CD4-positive, alpha-beta T cell treated with Interleukin-15 for 1 hour (primary cell): Measurements from ENCODE around the gene PER2.
A peak's percentile ranks its signal among the peaks of the same experiment; 100 is the strongest.

Source experiments
- DNase-seq: peaks from one replicate; pipeline ENCODE4 v3.0.0-alpha.2; 2020

PER2 gene

DNA sequence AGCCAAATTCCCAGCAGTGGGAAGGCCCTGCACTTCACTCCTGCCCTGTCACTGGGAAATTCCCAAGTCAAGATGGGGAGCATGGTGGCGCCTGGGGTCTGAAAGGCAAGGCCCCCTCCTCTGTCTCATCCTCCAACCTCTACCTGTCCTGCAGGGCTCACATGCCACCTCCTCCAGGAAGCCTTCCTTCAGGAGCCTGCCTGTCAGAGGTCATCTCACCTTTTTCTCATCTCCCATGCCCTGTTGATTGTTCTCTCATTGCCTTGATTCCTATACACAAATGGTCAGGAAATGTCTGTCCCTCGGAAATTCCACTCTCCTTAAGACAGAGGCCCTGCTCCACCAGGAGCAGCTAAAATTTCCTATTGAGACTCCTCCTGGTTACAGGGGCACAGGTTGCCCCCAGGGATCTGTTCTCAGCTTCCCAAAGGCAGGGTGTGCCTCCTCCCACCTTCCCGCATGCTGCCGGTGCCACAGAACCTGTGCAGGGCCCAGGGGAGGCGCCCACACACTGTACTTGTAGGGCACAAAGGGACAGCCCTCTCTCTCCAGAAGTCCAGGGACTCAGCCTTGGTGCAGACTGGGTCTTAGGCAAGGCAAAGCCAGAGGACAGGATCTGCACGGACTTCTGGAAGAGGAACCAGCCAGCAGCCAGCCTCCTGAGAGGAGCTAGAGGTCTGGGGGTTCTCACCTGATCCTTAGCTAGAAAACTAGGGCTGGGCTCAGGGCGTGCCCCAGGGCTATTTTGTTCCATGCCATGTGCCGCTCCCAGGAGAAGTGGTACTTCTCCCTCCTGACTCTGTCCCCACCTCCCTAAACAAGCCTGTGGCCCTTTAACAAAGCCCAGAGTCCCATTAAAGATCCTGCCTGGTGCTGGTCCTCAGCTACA lies 61.5 kb downstream of the PER2 start:
- DNase-seq, result no peak

DNA sequence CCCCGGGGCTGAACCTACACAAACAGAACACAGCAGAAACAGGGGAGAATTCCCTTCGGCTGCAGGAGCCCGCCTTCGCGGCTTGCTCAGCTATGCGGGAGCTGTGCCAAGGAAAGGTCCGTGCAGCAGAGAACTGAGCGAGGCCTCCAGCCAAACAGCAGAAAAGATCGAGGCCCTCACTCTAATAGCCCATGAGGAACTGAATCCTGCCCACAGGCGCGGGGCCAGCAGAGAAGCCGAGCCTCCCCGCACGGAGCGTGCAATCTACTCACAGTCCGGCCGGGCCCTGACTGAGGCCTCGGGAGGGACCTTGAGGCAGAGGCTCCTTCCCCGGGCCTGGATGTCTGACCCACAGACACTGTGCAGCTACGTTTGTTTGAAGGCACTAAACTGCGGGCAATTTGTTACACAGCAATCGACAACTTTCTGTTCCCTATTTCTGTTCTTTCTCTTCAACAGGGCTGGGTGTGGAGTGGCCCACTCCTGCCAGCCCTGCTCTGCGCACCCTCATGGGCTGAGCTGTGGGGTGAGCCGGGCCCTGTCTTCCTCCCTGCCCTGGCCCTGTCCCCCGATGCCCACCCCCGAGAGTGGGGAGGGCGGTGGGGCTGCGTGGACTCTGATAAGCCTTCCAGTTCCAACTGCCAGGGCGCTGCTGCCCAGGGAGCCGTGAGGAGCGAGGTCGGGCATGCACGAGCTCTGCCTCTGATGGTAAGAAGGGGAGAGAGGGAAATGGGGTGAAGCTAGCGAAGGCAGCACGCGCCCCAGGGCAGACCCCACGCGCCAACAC lies 62.3 kb downstream of the PER2 start:
- no peak for DNase-seq

DNA sequence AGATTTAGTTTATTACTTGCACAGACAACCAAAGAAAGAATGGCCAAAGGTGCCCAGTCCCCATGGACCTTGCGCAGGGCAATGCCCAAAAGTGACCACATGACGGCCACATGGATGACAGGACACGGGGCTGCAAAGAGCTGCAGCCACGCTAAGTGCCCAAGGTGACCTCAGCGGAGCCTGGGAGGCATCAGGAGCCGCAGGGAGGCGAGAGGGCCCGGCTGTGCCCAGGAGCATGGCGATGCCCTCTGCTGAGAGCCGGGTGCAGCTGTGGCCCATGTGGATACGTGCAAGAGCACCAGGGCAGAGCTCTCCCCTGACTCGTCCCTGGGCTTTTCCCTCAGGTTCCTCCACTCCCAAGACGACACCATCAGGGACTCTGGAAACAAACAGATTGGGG lies 63.3 kb downstream of the PER2 start:
- no peak for DNase-seq

DNA sequence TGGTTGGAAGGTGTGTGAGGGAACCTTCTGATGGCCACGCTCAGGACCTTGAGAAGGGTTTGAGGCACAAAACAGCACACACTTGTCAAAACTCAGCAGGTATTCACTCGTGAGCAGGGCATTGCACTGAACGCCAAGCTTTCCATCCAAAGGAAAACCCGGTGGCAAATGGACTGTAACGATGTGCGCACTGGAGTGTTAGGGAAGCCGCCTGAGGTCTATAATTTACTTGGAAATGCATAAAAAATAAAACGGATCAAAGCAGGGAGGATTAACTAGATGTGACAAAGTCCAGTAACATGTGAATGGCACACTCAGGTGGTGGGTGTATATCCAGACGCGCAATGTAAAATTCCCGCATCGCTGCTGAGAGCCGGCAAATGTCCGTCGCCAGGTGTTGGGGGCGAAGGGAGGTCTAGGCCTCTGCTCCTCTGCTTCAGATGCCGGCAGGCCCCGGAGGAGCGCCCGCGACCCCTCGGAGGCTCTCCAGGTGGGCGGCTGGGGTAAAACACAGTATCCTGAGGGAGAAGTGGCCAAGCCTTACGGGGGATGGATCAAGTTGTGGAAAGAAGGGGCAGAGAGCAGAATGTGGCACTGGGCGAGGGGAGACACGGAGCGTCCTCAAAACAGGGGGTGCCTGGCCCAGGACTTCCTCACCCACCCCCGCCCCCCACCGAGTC lies 63.9 kb downstream of the PER2 start:
- DNase-seq, result no peak

DNA sequence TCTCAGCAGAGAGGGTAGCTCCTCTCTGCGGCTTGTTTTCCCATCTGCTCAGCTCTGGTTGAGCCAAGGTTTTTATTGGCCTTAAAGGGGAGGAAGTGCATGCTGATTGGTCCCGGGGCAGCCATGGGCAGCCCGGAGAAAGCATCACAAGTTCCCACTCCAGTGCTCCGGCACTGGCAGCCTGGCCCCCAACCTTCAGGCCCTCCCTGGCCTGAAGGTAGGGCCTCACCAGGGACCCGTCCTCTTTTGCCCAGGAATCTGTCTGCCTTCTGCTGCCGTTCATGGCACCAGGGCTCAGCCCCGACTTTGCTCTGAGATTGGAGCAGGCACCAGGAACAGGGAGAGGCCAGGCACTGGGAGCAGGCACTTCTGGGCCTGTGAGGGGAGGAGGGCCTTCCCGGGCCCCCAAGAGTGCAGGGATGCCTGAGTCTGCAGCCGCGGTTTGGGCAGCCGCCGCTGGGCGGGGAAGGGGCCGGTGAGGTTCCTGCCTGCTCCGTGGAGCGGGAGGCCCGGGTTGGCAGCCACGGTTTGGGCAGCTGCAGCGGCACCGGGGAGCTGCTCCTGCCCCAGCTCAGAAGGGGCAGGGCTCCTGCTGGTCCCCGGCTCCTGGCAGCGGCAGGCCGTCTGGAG lies 67.4 kb downstream of the PER2 start:
- DNase-seq, result no peak

DNA sequence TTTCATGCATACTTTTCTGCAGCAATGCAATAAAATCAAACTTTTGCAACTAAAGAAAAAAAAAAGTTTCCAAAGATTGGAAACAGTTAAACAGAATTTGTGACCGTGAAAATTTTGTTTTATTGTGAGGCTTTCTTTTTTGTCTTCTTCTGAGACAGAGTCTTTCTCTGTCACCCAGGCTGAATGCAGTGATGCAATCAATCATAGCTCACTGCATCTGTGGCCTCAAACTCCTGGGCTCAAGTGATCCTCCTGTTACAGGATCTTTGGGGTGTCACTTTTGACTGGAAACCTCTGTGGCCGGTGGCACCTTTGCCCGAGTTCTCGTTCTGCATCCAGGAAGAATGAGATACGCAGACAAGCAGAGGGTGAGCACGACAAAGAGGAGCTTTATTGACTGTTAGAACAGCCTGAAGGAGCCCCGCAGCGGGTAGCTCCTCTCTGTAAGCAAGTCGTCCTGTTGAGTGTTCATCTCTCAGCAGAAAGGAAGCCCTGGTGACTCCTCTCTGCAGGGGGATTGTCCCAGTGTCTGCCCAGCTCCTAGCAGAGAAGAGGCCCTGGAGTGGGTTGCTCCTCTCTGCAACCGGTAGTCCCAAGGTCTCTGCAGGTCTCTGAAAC lies 68.0 kb downstream of the PER2 start:
- DNase-seq, result no peak

DNA sequence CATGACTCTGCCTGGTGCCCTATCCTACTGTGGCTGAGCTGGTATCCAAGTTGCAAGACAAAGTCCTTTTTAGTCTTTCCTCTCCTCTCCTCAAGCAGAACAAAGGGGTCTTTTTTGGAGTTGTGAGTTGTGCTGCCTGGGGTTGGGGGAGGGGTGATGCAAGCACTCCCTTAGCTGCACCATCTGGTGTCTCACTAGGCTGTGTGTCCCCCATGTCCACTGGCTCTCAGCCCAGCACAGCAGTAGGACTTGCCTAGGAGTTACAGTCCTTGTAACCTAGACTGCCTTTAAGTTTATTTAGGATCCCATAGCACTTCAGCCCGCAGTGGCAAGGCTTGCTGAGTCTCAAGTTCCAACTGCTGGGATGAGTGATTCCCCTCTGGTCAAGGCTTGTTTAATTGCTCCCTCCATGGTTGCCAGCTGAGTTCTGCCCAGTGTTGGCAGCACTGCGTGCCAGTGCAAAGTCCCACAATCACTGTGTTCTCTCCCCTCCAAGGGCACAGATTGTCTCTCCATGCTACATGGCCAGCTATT lies 71.7 kb downstream of the PER2 start:
- no peak for DNase-seq

DNA sequence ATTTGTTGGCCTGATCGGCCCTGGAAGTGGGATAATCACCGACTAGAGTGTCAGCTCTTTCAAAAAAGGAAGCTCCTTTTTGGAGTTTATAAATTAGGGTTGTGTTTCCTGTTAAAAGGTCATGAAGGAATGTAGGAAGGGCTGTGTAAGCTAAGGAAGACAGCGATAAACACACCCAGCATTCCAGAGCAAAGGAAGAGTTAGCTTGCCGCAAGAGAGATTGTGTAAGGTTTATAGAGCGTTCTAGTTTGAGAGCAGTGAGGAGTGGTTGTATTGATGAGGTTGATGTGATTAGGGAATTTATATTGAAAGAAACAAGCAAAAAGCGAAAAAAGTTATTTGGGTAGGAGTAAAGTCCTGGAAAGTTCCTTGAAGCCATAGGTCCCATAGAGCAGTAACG lies 81.4 kb downstream of the PER2 start:
- no peak for DNase-seq

DNA sequence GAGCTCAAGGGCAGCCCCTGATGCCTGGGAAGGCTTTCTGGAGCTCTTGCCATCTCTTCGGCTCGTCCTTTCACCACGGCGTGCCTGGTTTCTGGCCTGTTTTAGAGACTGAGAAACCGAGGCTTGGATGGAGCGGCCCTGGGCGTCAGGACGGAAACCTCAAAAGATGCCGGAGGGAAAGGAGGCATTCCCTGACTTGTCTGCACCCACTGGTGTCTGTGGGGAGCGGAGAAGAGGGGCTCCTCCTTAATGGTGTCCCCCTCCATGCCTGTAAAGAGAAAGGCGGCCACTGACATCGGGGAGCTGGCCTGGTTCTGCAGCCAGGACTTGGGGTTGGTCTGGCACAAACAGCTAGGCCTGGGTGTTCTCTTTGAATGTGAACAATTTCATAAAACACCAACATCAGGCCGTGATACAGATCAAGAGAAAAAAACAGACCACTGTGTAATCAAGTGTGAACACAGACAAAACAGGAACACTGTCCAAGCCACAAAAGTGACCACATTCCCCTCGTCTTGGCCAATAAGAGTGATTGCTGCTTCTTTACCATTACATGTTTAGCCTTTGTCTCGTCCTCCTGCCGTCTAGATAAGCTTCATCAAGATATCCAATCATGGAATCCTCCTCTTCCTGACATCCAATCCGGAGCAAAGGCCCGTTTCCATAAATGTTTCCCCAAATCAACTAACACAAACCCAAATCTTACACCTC lies 84.3 kb downstream of the PER2 start:
- DNase-seq, result no peak

DNA sequence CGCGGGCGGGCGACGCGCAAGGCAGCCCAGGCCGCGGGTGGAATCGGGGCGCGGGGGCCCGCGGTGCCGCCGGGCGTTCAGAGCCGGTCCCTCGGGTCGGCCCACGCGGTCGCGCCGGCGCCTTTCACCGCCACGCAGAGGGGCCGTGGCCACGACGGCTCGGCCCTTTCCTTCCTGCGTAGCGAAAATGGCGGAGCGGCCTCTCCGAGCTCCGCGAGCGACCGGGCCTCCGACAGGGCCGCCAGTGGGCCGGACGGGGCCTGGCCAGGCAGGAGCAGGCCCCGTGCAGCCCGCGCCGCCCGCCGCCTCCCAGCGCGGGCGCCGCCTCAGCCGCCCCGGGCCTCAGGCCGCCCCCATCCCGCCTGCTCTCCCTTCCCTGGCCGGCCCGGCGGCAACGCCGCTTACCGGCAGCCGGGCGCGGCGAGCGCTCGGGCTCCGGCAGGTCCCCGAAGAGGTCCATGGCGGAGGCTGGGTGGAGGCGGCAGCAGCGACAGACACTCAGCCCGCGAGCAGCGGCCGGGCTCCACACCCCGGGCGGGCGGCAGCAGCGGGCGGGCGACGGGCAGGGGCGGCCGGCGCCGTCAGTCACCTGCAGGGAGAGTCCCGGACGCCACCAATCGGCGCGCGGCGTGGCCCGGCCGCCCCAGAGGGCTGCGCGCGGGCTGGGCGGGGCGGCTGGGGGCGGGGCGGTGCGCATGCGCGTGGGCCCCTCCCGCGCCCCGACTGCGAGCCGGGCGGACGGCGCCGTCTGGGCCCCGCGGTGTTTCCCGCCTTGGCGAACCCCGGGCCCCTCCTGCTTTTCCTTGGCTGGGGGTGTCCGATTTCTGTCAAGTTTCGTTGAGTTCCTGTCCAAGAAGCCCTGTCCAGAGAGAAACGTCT lies 85.1 kb downstream of the PER2 start, which contains the start of gene ILKAP:
Gene ILKAP (minus strand): TSS at position 602 of the 879 bp plus-strand sequence. CDS start 142 bp downstream, at position 460.
- peak; percentile 91 for DNase-seq

DNA sequence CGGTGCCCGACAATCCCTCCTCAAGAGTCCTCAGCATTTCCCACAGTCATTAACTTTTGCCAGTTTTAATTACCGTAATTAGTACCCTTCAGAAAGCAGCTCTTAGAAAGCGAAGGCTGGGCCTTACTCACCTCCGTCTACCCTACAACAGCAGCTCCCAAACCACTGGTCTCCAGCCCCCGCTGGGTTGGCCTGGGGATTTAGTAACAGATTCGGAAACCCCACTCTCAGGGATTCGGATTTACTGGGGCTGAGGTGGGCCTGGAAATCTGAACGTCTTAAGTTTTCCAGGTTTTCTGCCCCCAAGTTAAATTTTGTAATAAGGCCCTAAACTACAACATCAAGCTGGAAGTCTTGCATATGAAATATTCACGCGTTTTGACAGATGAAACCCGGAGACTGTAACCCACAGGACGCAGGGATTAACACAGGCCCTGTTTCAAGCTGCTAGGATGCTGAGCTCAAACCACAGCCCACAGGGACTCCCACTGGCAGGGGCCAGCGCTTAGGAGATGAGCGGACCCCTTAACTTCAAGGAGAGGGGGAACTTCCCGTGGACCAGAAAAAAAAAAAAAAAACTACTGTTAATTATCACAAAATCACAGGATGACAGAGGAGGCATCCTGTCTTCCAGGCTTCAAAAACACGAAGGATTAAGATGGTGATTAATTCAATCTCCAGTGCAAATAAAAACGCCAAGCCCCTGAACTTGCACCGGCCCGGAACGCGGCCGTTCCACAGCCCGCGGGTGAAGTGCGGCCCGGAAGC lies 85.9 kb downstream of the PER2 start:
- DNase-seq, result no peak
